OCI-LY7 (cell line): ENCODE measurements around the gene PRSS48. TPM values are rescaled to one million over a fixed set of nuclear protein-coding genes. Genes with fewer than 3 reads are reported as not detected.

Experiments used
- BruUV-seq: library from RNA; stranded (reverse); fragments of 400-500 nt; replicated peaks from 2 replicates; lab custom pipeline; 2021; lab: Mats Ljungman, UMichigan
- CTCF ChIA-PET: fragments of 300-600 bp; sonication (Branson Sonifier 250); formaldehyde crosslinking; loops from one replicate; lab custom pipeline; 2022; ENCODE audit warnings: antibody characterized with exemption; ENCODE audit not compliant: unreplicated experiment; lab: Charles Lee
- POLR2A ChIA-PET: fragments of 300-600 bp; sonication (Branson Sonifier 250); formaldehyde crosslinking; loops from one replicate; lab custom pipeline; 2022; ENCODE audit warnings: antibody characterized with exemption; lab: Charles Lee
- DNase-seq: peaks from one replicate; pipeline ENCODE4 v3.0.0-alpha.2; 2015; ENCODE audit warnings: low spot score
- H2AFZ ChIP-seq: fragments of 200-600 bp; sonication (generic), shearing (Covaris generic); 2 replicates; pipeline ENCODE4 v1.6.1; 2014; ENCODE audit warnings: mild to moderate bottlenecking, antibody characterized with exemption, low read length, moderate library complexity
- H3K27ac ChIP-seq: fragments of 200-600 bp; sonication (generic); 2 replicates; pipeline ENCODE4 v1.5.1; 2014; ENCODE audit warnings: mixed run types, low read depth, mild to moderate bottlenecking, moderate library complexity, low read length, inconsistent platforms; ENCODE audit not compliant: poor library complexity, severe bottlenecking
- H3K36me3 ChIP-seq: fragments of 200-600 bp; sonication (generic); 2 replicates; pipeline ENCODE4 v1.6.1; 2014; ENCODE audit warnings: mild to moderate bottlenecking, antibody characterized with exemption, low read length, moderate library complexity, mixed read lengths; ENCODE audit not compliant: insufficient read depth
- H3K4me1 ChIP-seq: fragments of 200-600 bp; sonication (generic); 2 replicates; pipeline ENCODE4 v1.5.1; 2014; ENCODE audit warnings: mild to moderate bottlenecking, low read length; ENCODE audit not compliant: insufficient read depth, poor library complexity, severe bottlenecking
- H3K4me2 ChIP-seq: fragments of 200-600 bp; sonication (generic); 2 replicates; pipeline ENCODE4 v1.6.1; 2014; ENCODE audit warnings: mild to moderate bottlenecking, low read length
- H3K4me3 ChIP-seq: fragments of 200-600 bp; sonication (generic); 2 replicates; pipeline ENCODE4 v1.5.1; 2014; ENCODE audit warnings: mild to moderate bottlenecking, low read depth, low read length; ENCODE audit not compliant: poor library complexity, severe bottlenecking
- H3K79me2 ChIP-seq: fragments of 200-600 bp; sonication (generic); 2 replicates; pipeline ENCODE4 v1.6.1; 2016; ENCODE audit warnings: low read depth, mild to moderate bottlenecking, low read length, moderate library complexity, mixed read lengths; ENCODE audit not compliant: insufficient read depth
- H3K9me2 ChIP-seq: fragments of 200-600 bp; sonication (generic); 2 replicates; pipeline ENCODE4 v1.6.1; 2016; ENCODE audit warnings: mild to moderate bottlenecking, low read length, mixed read lengths; ENCODE audit not compliant: insufficient read depth
- H3K9me3 ChIP-seq: fragments of 200-600 bp; sonication (generic); 2 replicates; pipeline ENCODE4 v1.6.1; 2014; ENCODE audit warnings: mild to moderate bottlenecking, mixed run types, low read length, mixed read lengths
- H4K20me1 ChIP-seq: fragments of 200-600 bp; sonication (generic); 2 replicates; pipeline ENCODE4 v1.6.1; 2014; ENCODE audit warnings: mild to moderate bottlenecking, antibody characterized with exemption, low read length, moderate library complexity, mixed read lengths; ENCODE audit not compliant: insufficient read depth
- EZH2phosphoT487 ChIP-seq: fragments of 200-600 bp; sonication (generic); IDR thresholded peaks from 2 replicates; pipeline ENCODE4 v1.6.1; 2018; ENCODE audit warnings: low read depth, borderline replicate concordance, mild to moderate bottlenecking, mixed run types, antibody characterized with exemption, low read length, moderate library complexity, mixed read lengths
- intact Hi-C: fragments of 100-400 bp; cut with micrococcal nuclease; formaldehyde crosslinking; loops from one replicate; pipeline ENCODE4 v1.10.0; 2022; ENCODE audit not compliant: unreplicated experiment
- small RNA-seq: library from RNA; depleted of rRNA; stranded (forward); fragments of <200 nt; gene quantifications from one replicate; pipeline ENCODE3, GENCODE V24; 2014
- total RNA-seq, 2 experiments: library from RNA; depleted of rRNA in 1 of 2; stranded (reverse); fragments of >200 nt in 1 of 2; shearing (Covaris generic) in 1 of 2; gene quantifications; 2 replicates each; pipeline ENCODE4 v1.2.3, GENCODE V29; 2014 to 2022
- TF ChIP-seq, protein P1 (sequence below): fragments of 200-600 bp; sonication (generic); conservative IDR thresholded peaks from 2 replicates; pipeline ENCODE4 v1.5.1; 2014; ENCODE audit warnings: mild to moderate bottlenecking, antibody characterized with exemption, low read length, moderate library complexity, mixed read lengths

Gene PRSS48
- total RNA-seq, 2 experiments from 2014 or later: not detected

DNA sequence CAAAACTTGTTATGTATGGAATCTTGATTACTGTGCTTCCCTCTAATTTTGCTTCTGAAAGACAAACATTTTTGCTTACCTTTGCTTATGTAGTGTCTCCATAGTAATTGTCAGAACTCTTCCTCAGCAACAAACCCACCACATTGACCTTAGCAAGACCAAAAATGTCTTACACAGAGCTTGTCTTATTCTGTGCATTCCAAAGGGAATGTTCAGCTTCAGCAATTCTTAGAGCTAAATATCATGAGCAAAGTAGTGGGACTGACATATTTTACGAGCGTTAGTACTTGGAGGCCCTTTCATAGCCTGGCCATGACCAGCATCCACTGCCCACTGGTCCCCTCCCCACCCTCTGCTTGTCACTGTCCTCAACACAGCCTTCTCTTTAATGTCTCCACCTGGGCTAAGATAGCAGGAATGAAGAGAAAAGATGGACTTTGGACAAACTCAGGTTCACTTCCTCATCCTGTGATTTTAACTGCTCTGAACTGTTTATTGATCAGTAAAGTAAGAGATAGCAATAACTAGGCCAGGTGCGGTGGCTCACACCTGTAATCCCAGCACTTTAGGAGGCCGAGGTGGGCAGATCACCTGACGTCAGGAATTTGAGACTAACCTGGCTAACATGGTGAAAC lies 63.9 kb downstream of the PRSS48 start:
- intact Hi-C loops: no loop called here
- no peak overlapping the region for H3K27ac ChIP-seq
- CTCF ChIA-PET: no interaction called here
- TF ChIP-seq, protein P1, sequence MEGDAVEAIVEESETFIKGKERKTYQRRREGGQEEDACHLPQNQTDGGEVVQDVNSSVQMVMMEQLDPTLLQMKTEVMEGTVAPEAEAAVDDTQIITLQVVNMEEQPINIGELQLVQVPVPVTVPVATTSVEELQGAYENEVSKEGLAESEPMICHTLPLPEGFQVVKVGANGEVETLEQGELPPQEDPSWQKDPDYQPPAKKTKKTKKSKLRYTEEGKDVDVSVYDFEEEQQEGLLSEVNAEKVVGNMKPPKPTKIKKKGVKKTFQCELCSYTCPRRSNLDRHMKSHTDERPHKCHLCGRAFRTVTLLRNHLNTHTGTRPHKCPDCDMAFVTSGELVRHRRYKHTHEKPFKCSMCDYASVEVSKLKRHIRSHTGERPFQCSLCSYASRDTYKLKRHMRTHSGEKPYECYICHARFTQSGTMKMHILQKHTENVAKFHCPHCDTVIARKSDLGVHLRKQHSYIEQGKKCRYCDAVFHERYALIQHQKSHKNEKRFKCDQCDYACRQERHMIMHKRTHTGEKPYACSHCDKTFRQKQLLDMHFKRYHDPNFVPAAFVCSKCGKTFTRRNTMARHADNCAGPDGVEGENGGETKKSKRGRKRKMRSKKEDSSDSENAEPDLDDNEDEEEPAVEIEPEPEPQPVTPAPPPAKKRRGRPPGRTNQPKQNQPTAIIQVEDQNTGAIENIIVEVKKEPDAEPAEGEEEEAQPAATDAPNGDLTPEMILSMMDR: no peak
- TF ChIP-seq EZH2phosphoT487: no peak
- no peak overlapping the region for H3K4me3 ChIP-seq
- no peaks in the 10 kb centered on the region for H3K79me2 ChIP-seq
- H3K4me2 ChIP-seq: no peak overlapping the region
- no peaks in the 10 kb centered on the region for H3K9me2 ChIP-seq
- DNase-seq: no peak
- no peaks in the 10 kb centered on the region for H3K4me1 ChIP-seq
- no peaks in the 10 kb centered on the region for H3K36me3 ChIP-seq
- no peak overlapping the region for H2AFZ ChIP-seq
- BruUV-seq: no TSS peak
- H3K9me3 ChIP-seq: no peaks in the 10 kb centered on the region
- POLR2A ChIA-PET: interaction anchor here (0.5 kb wide), 1 partner anchor 61 kb away, joined by 3 read pairs; no protein-coding TSS in a partner anchor
- no peaks in the 10 kb centered on the region for H4K20me1 ChIP-seq

Small RNAs within 50 kb of the gene (small RNA-seq; reads per million reads assigned to genes)
- gene AC104819.2 (not detected), gene RNU6-1282P (not detected)

Other genes with a start within 250 kb of the PRSS48 start
- gene RPS3A, start 177.5 kb upstream of the PRSS48 start, total RNA-seq (2014; rRNA removed; shearing (Covaris generic)): 2,852 and 3,051 TPM in 2 replicates
- 2,759 and 2,816 TPM in 2 replicates for gene RPS3A, start 177.5 kb upstream of the PRSS48 start, total RNA-seq (2022)
- not detected in 2 replicates for gene SH3D19, start 48.4 kb downstream of the PRSS48 start, total RNA-seq (2014; rRNA removed; shearing (Covaris generic))
- not detected in 2 replicates for gene SH3D19, start 48.4 kb downstream of the PRSS48 start, total RNA-seq (2022)
- gene FHIP1A, start 132.0 kb downstream of the PRSS48 start, total RNA-seq (2014; rRNA removed; shearing (Covaris generic)): not detected in 2 replicates
- not detected in 2 replicates for gene FHIP1A, start 132.0 kb downstream of the PRSS48 start, total RNA-seq (2022)